Inferior parietal cortex (tissue), 1 donor: ENCODE measurements around the gene MED16.
"Not testable (repeated sequence)": the region's sequence is repeated elsewhere in the genome, so short reads cannot be mapped to it uniquely, and the experiment has no call there.

Source experiments
- DNase-seq: peaks from one replicate; pipeline ENCODE4 v3.0.0-alpha.2; 2016; ENCODE audit errors: extremely low spot score

Gene MED16

DNA sequence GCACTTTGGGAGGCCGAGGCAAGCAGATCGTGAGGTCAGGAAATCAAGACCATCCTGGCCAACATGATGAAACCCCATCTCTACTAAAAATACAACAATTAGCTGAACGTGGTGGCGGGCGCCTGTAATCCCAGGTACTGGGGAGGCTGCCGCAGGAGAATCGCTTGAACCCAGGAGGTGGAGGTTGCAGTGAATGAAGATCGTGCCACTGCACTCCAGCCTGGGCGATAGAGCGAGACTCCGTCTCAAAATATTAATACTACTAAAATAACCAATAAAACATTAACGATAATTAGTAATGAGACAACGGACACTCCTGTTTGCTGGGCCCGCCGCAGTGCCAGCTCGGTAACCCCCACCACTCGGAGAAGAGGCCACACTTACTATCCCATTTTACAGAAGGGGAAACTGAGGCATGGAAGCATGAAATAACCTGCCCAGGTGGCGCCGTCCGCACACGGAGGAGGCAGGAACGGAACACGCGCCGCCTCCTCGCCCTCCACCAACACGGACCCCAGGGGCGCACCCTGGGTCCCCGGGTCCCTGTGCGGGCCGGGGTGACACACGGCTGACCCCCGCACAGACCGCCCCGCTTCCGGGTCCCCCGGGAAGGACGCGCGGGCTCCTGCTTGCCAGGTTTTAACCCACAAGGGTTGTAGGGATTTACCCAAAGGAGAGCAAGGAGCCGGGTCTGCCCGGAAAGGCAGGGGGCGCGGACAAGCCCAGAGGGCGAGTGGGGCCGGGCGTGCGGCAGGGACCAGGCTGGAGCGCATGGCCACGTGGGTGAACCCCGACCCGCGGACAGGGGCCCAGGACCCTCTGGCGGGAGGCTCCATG, 18.4 kb upstream of the MED16 start:
- DNase-seq, result no peak

DNA sequence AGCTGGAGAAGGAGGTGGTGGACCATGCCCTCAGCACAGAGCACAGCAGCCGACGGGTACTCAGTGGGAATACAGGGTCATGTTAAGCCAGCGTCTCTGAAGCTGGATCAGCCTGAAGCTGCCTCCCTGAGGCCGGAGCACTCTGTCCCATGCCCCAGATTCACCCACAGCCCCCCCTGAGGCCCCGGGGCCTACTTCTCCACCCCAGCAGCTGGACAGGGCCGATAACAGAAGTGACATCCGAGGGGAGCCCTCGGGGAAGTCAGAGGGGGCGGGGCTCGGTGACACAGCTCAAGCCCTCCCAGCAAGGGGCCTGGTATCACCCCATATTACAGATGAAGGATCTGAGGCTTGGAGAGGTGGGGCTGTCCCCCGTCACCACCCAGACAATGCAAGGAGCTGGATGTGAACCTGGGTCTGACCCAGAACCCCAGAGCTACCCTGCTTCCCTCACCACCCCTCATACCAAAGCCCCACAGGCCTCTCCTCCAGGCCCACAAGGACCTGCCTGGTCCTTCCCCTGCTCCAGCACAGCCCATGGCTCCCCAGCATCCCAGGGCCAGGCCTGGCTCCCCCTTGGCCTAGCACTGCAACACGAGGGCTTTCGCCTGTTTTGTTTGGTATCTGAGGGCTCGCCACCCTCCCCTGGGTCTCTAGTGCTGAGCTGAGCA, 14.3 kb upstream of the MED16 start:
- DNase-seq, result no peak

DNA sequence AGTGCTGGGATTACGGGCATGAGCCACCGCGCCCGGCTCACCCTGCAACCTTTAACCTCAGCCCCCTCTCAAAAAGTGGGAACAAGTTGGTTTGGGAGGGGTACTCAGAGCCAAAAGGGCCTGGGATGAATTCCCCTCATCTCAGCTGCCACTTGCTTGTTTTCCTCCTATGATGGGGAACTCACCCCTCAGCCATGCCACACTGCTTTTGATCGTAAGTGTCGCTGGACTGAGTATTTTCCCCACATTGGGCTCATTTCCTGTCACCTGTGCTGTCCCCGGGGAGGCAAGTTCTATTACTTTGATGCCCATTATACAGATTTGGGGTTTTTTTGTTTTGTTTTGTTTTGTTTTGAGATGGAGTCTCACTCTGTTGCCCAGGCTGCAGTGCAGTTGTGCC, 13.5 kb upstream of the MED16 start:
- no peak for DNase-seq

DNA sequence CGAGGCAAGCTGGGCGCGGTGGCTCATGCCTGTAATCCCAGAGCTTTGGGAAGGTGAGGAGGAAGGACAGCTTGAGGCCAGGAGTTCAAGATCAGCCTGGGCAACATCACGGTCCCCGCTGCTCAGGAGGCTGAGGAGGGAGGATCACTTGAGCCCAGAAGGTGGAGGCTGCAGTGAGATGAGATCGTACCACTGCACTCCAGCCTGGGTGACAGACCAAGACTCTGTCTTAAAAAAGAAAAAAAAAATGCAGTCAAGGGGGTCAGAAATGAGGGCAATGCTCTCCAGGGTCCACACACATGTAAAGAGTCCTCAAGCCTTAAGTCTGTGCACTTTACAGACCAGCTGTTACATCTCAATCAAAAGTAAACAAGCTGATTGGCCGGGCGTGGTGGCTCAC, 11.6 kb upstream of the MED16 start:
- no peak for DNase-seq

DNA sequence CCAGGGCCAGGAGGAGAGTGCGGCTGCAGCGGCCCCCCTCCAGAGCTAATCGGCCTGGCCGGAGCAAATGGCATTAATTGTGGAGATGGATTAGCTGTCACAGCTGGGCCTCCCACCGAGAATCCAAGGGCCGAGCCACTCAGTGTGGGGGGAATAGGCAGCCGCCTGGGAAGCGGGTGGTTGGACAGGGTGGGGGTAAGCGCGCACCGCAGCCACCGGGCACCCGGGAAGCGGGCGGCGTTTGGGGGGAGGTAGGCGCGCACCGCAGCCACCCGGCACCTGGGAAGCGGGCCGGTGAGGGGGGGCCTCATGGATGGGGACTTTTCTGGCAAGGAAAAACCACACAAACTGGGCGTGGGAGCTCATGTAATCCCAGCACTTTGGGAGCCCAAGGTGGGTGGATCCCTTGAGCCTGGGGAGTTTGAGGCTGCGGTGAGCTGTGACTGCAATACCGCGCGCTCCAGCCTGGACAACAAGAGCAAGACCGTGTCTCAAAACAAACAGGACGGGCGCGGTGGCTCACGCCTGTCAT, 10.3 kb upstream of the MED16 start:
- DNase-seq, result no peak

DNA sequence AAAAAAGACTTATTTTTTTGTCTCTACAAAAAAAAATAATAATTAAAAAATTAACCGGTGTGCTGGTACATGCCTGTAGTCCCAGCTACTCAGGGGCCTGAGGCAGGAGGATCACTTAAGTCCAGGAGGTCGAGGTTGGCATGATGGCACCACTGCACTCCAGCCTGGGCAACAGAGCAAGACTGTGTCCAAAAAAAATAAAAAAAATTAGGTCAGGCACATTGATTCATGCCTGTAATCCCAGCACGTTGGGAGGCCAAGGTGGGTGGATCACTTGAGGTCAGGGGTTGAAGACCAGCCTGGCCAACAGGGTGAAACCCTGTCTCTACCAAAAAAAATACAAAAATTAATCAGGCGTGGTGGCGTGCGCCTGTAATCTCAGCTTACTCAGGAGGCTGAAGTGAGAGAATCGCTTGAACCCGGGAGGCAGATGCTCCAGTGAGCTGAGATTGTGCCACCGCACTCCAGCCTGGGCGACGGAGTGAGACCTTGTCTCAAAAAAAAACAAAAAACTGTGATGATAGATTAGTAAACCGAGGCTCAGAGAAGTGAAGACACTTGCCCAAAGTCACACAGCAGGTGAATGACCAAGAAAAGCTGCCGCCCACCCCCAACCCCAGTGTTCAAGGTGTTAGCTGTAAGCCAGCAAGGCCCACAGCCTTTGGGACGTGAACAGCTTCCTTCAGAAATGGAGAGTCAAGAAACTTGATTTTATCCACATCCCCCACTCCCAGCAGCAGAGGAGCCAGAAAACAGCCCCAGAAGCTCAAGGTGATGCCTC, 9.6 kb upstream of the MED16 start:
- no peak for DNase-seq

DNA sequence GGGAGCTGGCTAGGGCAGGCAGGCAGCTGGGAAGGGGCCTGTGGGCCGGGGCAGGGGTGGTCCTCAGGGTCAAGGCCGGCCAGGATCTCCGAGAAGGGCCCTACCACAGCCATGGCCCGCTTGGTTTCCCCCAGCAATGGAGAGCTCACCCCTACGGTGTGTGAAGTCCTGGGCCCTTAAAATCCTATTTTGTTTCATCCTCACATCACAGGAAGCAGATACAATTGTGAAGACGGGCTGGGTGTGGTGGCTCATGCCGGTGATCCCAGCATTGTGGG, 9.0 kb upstream of the MED16 start:
- no peak for DNase-seq

DNA sequence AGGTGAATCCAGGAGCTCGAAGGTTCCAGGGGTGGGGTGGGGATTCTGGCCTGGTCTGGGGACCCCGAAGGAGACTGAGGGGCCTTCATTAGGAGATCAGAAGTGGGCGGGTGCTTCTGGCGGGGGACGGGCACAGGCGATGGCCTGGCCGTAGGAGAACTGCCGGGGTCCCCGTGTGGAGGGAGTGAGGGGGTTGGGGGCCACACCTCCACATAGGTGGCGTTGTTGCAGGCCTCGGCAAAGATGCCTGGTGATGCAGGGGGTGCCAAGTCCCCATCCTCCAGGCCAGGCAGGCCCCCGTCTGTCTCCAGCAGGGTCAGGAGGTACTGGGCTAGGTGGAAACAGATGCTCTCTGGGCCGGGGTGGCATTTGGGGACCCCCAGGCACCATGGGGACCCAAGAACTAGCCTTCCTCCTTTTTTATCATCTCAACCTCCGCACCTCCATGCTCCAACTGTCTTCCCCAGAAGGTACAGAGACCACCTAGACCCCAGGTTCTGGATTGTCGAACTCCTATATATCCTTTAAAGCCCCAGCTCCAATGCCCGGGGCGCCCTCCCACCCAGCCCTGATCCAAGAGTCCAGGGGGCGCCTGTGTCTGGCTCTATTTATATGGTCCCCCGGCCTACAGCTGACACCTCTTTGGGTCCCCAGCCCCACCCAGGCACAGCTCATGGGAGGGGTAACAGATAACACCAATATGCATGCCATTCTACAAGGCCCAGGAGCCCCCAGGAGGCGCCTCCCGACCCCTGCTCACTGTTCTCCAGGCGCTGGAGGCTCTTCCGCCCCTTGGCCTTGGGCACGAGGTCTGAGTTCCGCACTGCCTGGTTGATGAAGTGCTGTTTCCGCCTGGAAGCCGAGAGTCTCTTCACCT, 8.5 kb upstream of the MED16 start:
- no peak for DNase-seq

DNA sequence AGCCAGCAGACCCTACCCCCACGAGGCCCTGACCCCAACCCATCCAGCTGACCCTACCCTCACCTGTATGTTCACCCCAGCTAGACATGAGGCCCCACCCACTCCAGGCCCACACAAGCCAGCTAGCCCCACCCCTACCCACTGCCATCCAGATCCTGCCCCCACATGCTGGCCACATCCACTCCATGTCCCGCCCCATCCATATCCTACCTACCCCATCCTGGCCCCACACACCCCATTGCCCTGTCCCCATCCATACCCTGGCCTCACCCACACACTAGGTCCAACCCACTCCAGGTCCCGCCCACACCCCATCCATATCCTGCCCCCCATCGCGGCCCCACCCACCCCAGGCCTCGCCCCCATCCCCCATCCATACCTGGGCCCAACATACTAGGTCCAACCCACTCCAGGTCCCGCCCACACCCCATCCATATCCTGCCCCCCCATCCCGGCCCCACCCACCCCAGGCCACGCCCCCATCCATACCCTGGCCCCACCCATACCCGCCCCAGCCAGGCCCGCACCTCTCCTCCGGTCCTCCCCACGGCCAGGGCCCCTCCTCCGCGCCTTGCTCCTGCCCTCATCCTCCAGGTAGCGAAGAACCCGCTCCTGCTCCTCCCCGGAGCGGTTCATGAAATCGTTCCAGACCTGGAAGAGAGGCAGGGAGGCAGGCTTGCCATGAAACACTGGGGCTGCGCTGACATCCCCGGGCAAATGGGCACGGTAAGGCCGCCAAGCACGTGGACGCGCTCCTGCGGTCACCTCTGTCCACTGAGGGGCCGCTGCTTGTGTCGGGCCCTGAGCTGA, 7.5 kb upstream of the MED16 start:
- DNase-seq, result no peak

DNA sequence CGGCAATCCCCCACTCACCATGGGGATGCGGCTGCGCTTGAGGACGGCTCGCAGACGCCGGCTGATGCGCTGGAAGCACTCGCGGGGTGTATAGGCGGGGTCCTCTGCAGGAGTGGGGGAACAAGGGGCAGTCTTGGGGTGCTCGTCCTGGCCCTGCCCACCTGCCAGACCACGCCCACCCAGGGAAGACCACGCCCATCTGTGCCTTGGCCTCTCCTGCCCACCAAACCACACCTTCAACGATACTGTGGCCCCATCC, 7.0 kb upstream of the MED16 start:
- no peak for DNase-seq

DNA sequence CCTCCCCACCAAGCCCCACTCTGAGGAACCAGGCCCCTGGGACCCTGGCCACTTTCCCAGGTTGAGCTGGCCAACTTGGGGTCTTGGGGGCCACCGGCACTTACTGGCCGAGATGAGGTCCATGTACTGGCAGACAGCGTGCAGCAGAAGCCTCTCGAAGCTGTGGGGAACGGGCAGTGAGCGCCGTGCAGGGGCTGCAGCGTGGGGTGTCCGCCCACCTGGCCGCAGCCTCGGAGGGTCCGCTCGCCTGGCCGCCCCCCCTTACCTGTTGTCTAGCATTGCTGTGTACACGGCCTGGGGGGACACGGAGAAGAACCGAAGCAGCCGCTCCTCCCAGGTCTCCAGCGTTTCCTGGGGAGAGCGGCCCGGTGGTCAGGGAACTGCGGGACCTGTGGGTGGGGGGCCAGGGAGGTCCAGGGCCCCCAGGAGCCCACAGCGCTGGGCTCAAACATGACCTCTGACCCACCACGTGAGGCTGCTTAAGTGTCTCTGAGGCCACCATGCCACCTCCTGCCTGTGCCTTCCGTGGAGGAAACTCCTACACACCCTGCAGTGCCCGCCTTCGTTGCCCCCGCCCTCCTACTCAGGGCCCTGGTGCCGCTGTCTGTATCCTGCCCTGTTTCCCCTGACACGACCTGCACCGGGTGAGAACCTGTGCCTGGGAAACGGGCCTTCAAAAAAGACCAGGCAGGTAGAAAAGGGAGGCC, 6.5 kb upstream of the MED16 start:
- DNase-seq, result no peak

DNA sequence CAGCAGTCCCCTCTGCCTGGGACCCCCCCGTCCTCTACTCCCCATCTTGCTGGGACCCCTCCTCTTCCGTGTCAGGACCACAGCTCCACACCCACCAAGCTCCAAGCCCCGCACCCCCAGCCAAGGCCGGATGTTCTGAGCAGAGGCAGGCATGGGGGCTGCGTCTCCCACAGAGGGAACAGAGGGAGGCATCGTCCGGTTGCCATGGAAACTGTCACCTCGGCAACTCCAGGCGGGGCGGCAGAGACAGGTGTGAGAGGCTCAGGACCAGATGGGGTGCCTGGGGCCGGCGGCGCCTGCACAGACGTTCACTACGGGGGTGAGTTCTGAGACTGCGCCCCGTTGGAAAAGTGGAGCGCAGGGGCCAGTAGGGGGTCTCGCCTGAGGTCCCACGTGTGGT, 5.7 kb upstream of the MED16 start:
- DNase-seq, result peak; percentile 51

DNA sequence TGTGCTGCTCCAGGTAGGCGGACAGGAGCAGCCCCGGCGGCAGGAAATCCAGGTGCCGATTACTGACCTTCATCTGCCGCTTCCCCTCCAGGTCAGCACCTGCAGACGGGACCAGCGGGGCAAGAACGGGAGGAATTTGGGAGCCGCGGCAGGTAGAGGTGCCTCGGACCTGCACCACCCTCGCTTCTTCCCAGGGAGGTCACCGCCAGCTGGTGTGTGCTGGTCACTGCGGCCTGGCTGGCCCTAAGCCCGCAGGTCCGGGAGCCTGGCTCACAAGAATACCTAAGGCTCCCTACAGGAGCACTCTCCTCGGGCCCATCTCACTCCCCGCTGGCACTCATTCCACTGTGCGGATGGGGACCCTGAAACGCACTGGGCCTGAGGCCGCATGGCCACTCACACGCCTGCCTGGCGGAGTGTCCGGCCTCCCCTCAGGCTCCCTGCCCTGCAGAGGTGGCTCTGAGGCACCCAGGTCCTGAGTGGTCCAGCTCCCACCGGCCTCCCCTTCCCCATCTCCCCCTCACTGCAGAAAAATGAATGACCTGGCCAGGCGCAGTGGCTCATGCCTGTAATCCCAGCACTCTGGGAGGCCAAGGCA, 4.6 kb upstream of the MED16 start:
- DNase-seq, result no peak

DNA sequence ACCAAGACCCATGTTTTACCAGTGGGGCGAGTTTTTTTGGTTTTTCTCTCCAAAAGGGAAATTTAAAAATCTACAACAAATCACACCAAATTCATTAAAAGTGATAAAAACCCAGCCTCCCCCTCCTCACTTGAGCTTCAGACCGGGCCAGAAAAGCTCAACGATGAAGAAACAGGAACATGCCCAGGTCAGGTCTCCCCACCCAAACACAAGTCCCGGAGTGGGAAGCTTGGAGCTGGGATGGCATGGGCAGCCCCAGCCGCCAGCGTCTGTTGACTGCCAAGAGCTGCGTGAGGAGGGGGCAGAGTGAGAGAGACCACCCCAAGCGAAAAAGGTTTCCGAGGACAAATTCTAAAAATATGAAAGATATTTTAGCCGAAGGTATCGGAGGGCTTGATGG, 4.0 kb upstream of the MED16 start:
- DNase-seq, result no peak

DNA sequence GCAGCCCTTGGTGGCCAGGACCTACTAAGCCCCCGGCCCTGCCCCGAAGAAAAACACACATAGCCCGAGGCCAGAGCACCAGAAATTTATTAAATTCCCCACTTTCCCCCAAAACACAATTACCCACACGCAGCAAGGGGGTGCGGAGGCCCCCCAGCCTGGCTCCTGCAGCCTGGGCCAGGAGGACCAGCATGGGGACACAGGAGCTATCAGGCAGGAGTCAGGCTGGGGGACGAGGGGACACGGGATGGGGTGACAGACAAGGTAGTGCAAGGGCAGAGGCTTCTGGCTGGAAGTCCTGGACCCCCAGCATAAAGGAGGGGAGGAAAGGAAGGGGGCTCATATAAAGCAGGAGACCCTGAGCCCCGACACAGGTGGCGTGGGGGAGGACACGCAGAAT, 3.4 kb upstream of the MED16 start:
- no peak for DNase-seq

DNA sequence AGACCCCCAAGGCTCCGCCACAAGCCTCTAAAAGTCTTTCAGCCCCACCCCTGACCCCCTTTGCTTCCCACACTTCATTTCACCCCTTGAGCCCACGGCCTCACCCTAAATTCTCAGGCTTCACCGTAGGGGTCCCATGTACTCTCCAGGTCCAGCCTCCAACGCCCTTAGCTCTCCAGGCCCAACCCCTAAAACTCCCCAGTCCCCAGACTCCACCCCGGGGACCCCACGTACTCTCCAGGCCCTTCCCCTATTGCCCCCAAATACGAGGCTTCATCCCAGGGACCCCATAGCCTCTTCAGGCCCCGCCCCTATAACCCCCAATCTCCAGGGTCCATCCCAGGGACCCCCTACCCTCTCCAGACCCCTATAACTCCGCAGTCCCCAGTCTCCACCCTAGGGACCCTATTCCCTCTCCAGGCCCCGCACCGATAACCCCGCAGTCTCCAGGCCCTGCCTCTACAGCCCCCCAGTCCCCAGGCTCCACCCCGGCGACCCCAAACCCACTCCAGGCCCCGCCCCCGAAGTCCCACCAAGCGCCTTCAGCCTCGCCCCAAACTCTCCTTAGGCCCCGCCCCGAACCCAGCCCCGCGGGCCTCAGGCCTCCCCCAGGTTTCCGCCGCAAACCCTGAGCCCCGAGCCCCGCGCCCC, 619 bp downstream of the MED16 start:
- no peak for DNase-seq

DNA sequence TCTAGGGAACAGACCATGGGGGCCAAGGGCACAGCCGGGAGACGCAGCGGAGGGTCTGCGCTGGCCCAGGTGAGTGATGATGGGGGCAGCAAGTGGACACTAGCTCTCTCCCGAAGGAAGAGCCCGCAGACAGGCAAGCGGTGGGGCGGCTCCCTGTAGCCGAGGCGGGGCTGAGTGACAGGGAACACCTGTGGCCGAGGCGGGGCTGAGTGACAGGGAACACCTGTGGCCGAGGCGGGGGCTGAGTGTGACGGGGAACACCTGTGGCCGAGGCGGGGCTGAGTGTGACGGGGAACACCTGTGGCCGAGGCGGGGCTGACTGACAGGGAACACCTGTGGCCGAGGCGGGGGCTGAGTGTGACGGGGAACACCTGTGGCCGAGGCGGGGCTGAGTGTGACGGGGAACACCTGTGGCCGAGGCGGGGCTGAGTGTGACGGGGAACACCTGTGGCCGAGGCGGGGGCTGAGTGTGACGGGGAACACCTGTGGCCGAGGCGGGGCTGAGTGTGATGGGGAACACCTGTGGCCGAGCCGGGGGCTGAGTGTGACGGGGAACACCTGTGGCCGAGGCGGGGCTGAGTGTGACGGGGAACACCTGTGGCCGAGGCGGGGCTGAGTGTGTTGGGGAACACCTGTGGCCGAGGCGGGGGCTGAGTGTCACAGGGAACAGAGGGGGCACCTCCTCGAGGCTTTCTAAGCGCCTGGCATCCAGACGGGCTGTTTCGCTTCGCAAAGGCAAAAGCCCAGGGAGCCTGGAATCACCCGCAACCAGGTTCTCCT, 1.4 kb downstream of the MED16 start:
- DNase-seq, result not testable (repeated sequence)

DNA sequence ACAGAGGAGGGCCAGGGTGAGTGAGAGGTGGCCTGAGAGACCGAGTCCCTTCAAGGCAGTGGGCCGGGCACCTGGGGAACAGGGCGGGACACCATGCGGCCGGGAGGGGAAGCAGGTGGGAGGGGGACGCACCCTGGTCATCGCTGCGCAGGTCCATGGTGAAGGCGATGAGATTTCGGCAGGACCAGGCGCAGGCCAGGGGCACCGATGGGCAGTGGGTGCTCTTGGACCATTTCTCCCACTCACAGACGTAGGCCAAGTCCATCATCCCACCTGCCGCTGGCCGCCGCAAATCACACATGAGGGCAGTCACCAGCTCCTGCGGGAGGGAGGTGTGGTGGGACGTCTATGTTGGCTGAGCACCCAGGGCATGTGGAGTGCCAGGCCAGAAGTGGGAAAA, 2.2 kb downstream of the MED16 start:
- DNase-seq, result no peak
